Loucy (cell line): ENCODE measurements around the gene KY.

Source experiments
- EZH2phosphoT487 ChIP-seq: fragments of 200-600 bp; IDR thresholded peaks from 2 replicates; pipeline ENCODE4 v1.6.1; 2018; ENCODE audit warnings: antibody characterized with exemption, mild to moderate bottlenecking, moderate library complexity, borderline replicate concordance
- TF ChIP-seq, protein P1 (sequence below): fragments of 200-600 bp; sonication (generic); conservative IDR thresholded peaks from 2 replicates; pipeline ENCODE4 v1.5.1; 2014; ENCODE audit warnings: mild to moderate bottlenecking, antibody characterized with exemption, low read length

DNA sequence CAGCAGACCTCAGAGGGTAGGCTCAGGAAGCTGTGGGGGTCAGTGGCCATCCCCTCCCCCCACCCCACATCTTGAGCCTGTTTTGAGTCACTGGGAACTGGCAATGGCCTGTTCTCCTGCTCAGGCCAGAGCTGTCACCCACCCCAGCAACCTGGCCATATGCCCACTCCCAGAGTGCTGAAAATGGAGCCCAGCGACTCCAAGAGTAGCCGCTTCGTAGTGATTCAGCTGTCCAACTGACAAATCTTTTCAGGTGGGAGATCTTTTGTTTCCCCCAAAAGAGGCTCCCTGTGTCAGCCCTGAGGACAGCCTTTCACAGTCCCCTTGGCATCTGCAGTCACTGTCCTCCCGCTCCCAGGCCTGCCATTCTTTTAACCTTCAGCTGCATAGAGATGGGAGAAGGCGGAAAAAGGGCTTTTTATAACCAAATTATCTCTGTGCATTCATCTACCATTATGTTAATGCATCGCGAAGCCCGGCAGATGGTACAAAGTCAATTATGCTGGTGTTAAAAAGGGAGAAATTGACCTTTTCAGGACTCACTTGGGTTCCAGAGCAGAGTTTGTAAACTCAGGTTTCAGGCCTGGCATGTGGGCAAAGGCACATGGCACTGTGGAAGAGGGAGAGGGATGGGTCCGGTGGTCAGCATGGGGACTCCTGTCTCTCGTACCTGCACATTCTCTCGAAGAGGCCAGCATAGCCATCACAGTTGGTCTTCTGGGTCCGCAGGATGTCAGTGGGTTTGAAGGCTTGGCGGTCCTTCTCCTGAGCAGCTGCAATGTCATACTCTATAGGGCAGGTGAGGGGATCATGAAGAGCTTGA is 32.1 kb downstream of the KY start:
- TF ChIP-seq, protein P1, sequence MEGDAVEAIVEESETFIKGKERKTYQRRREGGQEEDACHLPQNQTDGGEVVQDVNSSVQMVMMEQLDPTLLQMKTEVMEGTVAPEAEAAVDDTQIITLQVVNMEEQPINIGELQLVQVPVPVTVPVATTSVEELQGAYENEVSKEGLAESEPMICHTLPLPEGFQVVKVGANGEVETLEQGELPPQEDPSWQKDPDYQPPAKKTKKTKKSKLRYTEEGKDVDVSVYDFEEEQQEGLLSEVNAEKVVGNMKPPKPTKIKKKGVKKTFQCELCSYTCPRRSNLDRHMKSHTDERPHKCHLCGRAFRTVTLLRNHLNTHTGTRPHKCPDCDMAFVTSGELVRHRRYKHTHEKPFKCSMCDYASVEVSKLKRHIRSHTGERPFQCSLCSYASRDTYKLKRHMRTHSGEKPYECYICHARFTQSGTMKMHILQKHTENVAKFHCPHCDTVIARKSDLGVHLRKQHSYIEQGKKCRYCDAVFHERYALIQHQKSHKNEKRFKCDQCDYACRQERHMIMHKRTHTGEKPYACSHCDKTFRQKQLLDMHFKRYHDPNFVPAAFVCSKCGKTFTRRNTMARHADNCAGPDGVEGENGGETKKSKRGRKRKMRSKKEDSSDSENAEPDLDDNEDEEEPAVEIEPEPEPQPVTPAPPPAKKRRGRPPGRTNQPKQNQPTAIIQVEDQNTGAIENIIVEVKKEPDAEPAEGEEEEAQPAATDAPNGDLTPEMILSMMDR, result no peak
- no peak for TF ChIP-seq EZH2phosphoT487
